GM23338 (cell line): ENCODE results near the gene OMP.

ENCODE experiments used
- CREB1 ChIP-seq: fragments of 250-450 bp; sonication (Bioruptor Pico); IDR thresholded peaks from 2 replicates; pipeline ENCODE4 v1.5.0; 2020; ENCODE audit warnings: low read depth, mild to moderate bottlenecking, moderate library complexity
- EZH2 ChIP-seq: fragments of 200-600 bp; sonication (generic); IDR thresholded peaks from one replicate; pipeline ENCODE4 v1.8.0; 2017; ENCODE audit warnings: antibody characterized with exemption, mild to moderate bottlenecking, low read depth; ENCODE audit not compliant: unreplicated experiment
- EZH2phosphoT487 ChIP-seq: fragments of 200-600 bp; sonication (generic); IDR thresholded peaks from one replicate; pipeline ENCODE4 v1.8.1; 2018; ENCODE audit warnings: antibody characterized with exemption; ENCODE audit not compliant: unreplicated experiment
- JUNB ChIP-seq: IDR thresholded peaks from one replicate; pipeline ENCODE4 v1.6.1; 2016; ENCODE audit warnings: antibody characterized with exemption; ENCODE audit not compliant: unreplicated experiment
- NANOG ChIP-seq: IDR thresholded peaks from 2 replicates; pipeline ENCODE4 v1.6.1; 2016; ENCODE audit warnings: antibody characterized with exemption, borderline replicate concordance
- POLR2AphosphoS5 ChIP-seq: IDR thresholded peaks from 2 replicates; pipeline ENCODE4 v1.6.1; 2016; ENCODE audit warnings: antibody characterized with exemption, low read depth
- STAT1 ChIP-seq: IDR thresholded peaks from one replicate; pipeline ENCODE4 v1.6.1; 2016; ENCODE audit warnings: antibody characterized with exemption; ENCODE audit not compliant: unreplicated experiment
- ZNF114 ChIP-seq: fragments of 250-450 bp; sonication (Bioruptor Pico); IDR thresholded peaks from 2 replicates; pipeline ENCODE4 v1.5.0; 2020; ENCODE audit warnings: mild to moderate bottlenecking, moderate library complexity
- TF ChIP-seq, protein P1 (sequence below), 2 experiments: fragments of 200-600 bp in 1 of 2; sonication (generic) in 1 of 2; conservative IDR thresholded peaks; 2 replicates each; pipeline versions ENCODE4 v1.5.1 to v1.6.1; 2016 to 2017; ENCODE audit warnings: antibody characterized with exemption in 2 of 2, low read depth in 2 of 2, mild to moderate bottlenecking in 2 of 2, moderate library complexity in 1 of 2
- TF ChIP-seq, protein P2 (sequence below): fragments of 250-450 bp; sonication (Bioruptor Pico); IDR thresholded peaks from 2 replicates; pipeline ENCODE4 v1.5.0; 2020; ENCODE audit warnings: mild to moderate bottlenecking, moderate library complexity
- TF ChIP-seq, protein P3 (sequence below): IDR thresholded peaks from 2 replicates; pipeline ENCODE4 v1.6.1; 2016; ENCODE audit warnings: antibody characterized with exemption
- TF ChIP-seq, protein P4 (sequence below): IDR thresholded peaks from one replicate; pipeline ENCODE4 v1.6.1; 2018; ENCODE audit warnings: antibody characterized with exemption; ENCODE audit not compliant: unreplicated experiment

DNA sequence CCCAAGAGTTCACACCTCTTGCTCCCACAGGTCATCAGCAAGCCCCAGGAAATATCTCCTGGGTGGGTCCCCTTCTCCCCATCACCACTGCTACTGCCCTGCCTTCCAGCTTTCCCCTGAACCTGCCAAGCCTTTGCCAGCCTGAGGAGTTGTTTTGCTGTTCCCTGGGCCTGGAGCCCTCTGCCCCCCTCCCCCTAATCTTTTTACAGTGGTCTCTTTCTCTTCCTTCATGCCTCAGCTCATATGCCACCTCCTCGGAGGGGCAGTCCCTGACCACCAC, 44.3 kb downstream of the OMP start:
- TF ChIP-seq, protein P1, sequence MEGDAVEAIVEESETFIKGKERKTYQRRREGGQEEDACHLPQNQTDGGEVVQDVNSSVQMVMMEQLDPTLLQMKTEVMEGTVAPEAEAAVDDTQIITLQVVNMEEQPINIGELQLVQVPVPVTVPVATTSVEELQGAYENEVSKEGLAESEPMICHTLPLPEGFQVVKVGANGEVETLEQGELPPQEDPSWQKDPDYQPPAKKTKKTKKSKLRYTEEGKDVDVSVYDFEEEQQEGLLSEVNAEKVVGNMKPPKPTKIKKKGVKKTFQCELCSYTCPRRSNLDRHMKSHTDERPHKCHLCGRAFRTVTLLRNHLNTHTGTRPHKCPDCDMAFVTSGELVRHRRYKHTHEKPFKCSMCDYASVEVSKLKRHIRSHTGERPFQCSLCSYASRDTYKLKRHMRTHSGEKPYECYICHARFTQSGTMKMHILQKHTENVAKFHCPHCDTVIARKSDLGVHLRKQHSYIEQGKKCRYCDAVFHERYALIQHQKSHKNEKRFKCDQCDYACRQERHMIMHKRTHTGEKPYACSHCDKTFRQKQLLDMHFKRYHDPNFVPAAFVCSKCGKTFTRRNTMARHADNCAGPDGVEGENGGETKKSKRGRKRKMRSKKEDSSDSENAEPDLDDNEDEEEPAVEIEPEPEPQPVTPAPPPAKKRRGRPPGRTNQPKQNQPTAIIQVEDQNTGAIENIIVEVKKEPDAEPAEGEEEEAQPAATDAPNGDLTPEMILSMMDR (conservative IDR thresholded peaks at IDR 0.05; ENCODE audit: low read depth in 2 of 2), result no peak
- no peak for TF ChIP-seq ZNF114 (CRISPR knock-in tag)
- TF ChIP-seq, protein P2, sequence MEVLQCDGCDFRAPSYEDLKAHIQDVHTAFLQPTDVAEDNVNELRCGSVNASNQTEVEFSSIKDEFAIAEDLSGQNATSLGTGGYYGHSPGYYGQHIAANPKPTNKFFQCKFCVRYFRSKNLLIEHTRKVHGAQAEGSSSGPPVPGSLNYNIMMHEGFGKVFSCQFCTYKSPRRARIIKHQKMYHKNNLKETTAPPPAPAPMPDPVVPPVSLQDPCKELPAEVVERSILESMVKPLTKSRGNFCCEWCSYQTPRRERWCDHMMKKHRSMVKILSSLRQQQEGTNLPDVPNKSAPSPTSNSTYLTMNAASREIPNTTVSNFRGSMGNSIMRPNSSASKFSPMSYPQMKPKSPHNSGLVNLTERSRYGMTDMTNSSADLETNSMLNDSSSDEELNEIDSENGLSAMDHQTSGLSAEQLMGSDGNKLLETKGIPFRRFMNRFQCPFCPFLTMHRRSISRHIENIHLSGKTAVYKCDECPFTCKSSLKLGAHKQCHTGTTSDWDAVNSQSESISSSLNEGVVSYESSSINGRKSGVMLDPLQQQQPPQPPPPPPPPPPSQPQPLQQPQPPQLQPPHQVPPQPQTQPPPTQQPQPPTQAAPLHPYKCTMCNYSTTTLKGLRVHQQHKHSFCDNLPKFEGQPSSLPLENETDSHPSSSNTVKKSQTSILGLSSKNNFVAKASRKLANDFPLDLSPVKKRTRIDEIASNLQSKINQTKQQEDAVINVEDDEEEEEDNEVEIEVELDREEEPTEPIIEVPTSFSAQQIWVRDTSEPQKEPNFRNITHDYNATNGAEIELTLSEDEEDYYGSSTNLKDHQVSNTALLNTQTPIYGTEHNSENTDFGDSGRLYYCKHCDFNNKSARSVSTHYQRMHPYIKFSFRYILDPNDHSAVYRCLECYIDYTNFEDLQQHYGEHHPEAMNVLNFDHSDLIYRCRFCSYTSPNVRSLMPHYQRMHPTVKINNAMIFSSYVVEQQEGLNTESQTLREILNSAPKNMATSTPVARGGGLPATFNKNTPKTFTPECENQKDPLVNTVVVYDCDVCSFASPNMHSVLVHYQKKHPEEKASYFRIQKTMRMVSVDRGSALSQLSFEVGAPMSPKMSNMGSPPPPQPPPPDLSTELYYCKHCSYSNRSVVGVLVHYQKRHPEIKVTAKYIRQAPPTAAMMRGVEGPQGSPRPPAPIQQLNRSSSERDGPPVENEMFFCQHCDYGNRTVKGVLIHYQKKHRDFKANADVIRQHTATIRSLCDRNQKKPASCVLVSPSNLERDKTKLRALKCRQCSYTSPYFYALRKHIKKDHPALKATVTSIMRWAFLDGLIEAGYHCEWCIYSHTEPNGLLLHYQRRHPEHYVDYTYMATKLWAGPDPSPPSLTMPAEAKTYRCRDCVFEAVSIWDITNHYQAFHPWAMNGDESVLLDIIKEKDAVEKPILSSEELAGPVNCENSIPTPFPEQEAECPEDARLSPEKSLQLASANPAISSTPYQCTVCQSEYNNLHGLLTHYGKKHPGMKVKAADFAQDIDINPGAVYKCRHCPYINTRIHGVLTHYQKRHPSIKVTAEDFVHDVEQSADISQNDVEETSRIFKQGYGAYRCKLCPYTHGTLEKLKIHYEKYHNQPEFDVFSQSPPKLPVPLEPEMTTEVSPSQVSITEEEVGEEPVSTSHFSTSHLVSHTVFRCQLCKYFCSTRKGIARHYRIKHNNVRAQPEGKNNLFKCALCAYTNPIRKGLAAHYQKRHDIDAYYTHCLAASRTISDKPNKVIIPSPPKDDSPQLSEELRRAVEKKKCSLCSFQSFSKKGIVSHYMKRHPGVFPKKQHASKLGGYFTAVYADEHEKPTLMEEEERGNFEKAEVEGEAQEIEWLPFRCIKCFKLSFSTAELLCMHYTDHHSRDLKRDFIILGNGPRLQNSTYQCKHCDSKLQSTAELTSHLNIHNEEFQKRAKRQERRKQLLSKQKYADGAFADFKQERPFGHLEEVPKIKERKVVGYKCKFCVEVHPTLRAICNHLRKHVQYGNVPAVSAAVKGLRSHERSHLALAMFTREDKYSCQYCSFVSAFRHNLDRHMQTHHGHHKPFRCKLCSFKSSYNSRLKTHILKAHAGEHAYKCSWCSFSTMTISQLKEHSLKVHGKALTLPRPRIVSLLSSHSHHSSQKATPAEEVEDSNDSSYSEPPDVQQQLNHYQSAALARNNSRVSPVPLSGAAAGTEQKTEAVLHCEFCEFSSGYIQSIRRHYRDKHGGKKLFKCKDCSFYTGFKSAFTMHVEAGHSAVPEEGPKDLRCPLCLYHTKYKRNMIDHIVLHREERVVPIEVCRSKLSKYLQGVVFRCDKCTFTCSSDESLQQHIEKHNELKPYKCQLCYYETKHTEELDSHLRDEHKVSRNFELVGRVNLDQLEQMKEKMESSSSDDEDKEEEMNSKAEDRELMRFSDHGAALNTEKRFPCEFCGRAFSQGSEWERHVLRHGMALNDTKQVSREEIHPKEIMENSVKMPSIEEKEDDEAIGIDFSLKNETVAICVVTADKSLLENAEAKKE (CRISPR knock-in tag), result no peak
- TF ChIP-seq, protein P3, sequence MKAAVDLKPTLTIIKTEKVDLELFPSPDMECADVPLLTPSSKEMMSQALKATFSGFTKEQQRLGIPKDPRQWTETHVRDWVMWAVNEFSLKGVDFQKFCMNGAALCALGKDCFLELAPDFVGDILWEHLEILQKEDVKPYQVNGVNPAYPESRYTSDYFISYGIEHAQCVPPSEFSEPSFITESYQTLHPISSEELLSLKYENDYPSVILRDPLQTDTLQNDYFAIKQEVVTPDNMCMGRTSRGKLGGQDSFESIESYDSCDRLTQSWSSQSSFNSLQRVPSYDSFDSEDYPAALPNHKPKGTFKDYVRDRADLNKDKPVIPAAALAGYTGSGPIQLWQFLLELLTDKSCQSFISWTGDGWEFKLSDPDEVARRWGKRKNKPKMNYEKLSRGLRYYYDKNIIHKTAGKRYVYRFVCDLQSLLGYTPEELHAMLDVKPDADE, result no peak
- no peak for TF ChIP-seq EZH2
- no peak for TF ChIP-seq POLR2AphosphoS5
- TF ChIP-seq, protein P4, sequence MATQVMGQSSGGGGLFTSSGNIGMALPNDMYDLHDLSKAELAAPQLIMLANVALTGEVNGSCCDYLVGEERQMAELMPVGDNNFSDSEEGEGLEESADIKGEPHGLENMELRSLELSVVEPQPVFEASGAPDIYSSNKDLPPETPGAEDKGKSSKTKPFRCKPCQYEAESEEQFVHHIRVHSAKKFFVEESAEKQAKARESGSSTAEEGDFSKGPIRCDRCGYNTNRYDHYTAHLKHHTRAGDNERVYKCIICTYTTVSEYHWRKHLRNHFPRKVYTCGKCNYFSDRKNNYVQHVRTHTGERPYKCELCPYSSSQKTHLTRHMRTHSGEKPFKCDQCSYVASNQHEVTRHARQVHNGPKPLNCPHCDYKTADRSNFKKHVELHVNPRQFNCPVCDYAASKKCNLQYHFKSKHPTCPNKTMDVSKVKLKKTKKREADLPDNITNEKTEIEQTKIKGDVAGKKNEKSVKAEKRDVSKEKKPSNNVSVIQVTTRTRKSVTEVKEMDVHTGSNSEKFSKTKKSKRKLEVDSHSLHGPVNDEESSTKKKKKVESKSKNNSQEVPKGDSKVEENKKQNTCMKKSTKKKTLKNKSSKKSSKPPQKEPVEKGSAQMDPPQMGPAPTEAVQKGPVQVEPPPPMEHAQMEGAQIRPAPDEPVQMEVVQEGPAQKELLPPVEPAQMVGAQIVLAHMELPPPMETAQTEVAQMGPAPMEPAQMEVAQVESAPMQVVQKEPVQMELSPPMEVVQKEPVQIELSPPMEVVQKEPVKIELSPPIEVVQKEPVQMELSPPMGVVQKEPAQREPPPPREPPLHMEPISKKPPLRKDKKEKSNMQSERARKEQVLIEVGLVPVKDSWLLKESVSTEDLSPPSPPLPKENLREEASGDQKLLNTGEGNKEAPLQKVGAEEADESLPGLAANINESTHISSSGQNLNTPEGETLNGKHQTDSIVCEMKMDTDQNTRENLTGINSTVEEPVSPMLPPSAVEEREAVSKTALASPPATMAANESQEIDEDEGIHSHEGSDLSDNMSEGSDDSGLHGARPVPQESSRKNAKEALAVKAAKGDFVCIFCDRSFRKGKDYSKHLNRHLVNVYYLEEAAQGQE, result no peak
- TF ChIP-seq CREB1, result no peak
- TF ChIP-seq NANOG, result no peak
- no peak for TF ChIP-seq EZH2phosphoT487
- no peak for TF ChIP-seq STAT1
- TF ChIP-seq JUNB, result no peak
